Upper lobe of left lung (tissue), 4 donors: ENCODE measurements around the gene RAB11FIP3.

Experiments used
- CTCF ChIP-seq, 6 experiments: fragments of 450-650 bp in 4 of 6; fragments of 200-600 bp in 2 of 6; sonication (generic) in 2 of 6; IDR thresholded peaks; one replicate each; pipeline ENCODE4 v1.5.1; 2016 to 2019; ENCODE audit warnings: antibody characterized with exemption in 6 of 6
- POLR2A ChIP-seq, 4 donors: fragments of 450-650 bp; IDR thresholded peaks; one replicate each; pipeline ENCODE4 v1.5.1; 2016 to 2017; ENCODE audit warnings: antibody characterized with exemption in 4 of 4, mild to moderate bottlenecking in 2 of 4
- POLR2AphosphoS5 ChIP-seq, 2 donors: sonication (generic); formaldehyde crosslinking; IDR thresholded peaks; one replicate each; pipeline ENCODE4 v1.5.1; 2017; ENCODE audit warnings: antibody characterized with exemption in 2 of 2

GRCh38 chr16:410516-411178, 14.8 kb upstream of the RAB11FIP3 start:
- TF ChIP-seq POLR2AphosphoS5 (IDR thresholded peaks at IDR 0.05) (no peak), CTCF (IDR thresholded peaks at IDR 0.05) (no peak), POLR2A (IDR thresholded peaks at IDR 0.05) (no peak)
